NB4 (cell line): ENCODE data around the gene AMBRA1.

Source experiments
- DNase-seq: peaks from one replicate; pipeline ENCODE4 v3.0.0; 2010; ENCODE audit warnings: low read depth
- H3K4me3 ChIP-seq: one replicate; pipeline ENCODE4 v1.5.1; 2011; ENCODE audit warnings: mild to moderate bottlenecking, low read depth, low read length, moderate library complexity
- MYC ChIP-seq: IDR thresholded peaks from 2 replicates; pipeline ENCODE4 v1.6.1; 2011; ENCODE audit warnings: low read depth, low read length
- POLR2A ChIP-seq: IDR thresholded peaks from 2 replicates; pipeline ENCODE4 v1.6.1; 2011; ENCODE audit warnings: mild to moderate bottlenecking; ENCODE audit not compliant: insufficient read length; ENCODE audit errors: extremely low read depth
- TF ChIP-seq, protein P1 (sequence below): IDR thresholded peaks from 2 replicates; pipeline ENCODE4 v1.6.1; 2011; ENCODE audit warnings: low read depth, low read length
- TF ChIP-seq, protein P2 (sequence below): IDR thresholded peaks from one replicate; pipeline ENCODE4 v1.5.1; 2012; ENCODE audit warnings: low read depth, low read length

Gene AMBRA1

DNA sequence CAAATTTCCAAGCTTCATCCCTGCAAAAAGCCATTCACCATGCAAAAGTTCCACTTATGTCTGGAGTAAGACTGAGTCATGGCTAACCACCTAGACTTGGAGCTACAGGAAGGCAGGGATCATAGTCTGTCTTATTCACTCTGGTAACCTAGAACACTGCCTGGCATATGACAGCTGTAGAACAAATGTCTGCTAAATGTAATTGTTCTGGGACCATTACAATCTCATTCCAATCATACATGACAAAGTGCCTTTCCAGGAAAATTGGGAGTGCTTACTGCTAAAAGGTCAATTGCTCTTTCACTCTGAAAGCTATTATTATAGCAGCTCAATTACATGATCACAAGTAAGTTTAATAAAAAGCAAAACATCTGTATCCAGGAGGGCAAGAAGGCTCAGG, 103.2 kb downstream of the AMBRA1 start:
- DNase-seq: no peak
- H3K4me3 ChIP-seq: no peak overlapping the region
- TF ChIP-seq, protein P1, sequence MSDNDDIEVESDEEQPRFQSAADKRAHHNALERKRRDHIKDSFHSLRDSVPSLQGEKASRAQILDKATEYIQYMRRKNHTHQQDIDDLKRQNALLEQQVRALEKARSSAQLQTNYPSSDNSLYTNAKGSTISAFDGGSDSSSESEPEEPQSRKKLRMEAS: no peak
- TF ChIP-seq POLR2A (no peak), MYC (no peak)
- TF ChIP-seq, protein P2, sequence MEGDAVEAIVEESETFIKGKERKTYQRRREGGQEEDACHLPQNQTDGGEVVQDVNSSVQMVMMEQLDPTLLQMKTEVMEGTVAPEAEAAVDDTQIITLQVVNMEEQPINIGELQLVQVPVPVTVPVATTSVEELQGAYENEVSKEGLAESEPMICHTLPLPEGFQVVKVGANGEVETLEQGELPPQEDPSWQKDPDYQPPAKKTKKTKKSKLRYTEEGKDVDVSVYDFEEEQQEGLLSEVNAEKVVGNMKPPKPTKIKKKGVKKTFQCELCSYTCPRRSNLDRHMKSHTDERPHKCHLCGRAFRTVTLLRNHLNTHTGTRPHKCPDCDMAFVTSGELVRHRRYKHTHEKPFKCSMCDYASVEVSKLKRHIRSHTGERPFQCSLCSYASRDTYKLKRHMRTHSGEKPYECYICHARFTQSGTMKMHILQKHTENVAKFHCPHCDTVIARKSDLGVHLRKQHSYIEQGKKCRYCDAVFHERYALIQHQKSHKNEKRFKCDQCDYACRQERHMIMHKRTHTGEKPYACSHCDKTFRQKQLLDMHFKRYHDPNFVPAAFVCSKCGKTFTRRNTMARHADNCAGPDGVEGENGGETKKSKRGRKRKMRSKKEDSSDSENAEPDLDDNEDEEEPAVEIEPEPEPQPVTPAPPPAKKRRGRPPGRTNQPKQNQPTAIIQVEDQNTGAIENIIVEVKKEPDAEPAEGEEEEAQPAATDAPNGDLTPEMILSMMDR: no peak

GRCh38 chr11:46489656-46490560, 103.9 kb downstream of the AMBRA1 start:
- H3K4me3 ChIP-seq: no peak overlapping the region
- DNase-seq: peak; percentile 67
- TF ChIP-seq, protein P1: no peak
- TF ChIP-seq, protein P2: peak; percentile 70

- no peak for DNase-seq
- H3K4me3 ChIP-seq: no peak overlapping the region
- TF ChIP-seq, protein P2: no peak
- TF ChIP-seq MYC (no peak), POLR2A (no peak)
- TF ChIP-seq, protein P1: no peak
These were observed 107.9 kb downstream of the AMBRA1 start for GRCh38 chr11:46485856-46486443.

DNA sequence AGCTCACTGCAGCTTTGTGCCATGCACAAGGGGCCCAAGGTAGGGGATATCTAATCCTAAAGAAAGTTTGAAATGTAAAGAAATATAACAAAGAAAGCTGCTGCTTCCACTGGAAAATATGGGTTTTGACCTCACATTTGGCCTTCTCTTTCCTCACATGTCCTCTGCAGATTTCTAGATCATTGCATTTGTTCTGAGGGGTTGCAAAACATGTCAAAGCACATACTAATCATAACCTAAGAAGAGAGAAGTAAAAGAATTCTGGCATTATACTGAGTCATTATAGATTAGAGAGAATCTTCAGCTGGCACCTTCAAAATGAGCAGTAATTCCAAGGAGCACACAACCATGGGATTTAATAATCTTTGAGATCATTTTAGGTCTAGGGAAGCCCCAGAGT, 109.7 kb downstream of the AMBRA1 start:
- TF ChIP-seq MYC (no peak), POLR2A (no peak)
- TF ChIP-seq, protein P2: no peak
- TF ChIP-seq, protein P1: no peak
- no peak for DNase-seq
- no peak overlapping the region for H3K4me3 ChIP-seq

DNA sequence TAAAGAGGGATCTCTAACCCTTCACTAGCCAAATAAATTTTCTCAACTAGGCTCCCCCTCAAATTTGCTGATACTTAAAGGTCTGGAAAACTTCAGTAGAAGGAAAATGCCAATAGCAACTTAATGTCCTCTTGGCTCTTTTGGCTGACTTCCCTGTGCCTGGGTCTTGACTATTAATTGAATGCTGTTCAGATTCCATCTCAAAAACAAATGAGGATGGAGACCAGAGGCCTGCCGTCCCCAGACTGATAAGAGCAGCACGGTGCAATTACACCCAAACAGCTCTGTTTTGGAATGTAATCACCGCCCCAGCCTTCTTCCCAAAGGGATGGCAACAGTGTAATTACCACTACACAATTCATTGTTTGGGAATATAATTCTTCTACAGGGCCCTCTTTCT, 112.9 kb downstream of the AMBRA1 start:
- TF ChIP-seq MYC (no peak), POLR2A (no peak)
- TF ChIP-seq, protein P2: no peak
- TF ChIP-seq, protein P1: no peak
- no peak for DNase-seq
- H3K4me3 ChIP-seq: no peak overlapping the region
